ENCODE results near the gene ZNF335.
"Not testable (repeated sequence)": the region's sequence is repeated elsewhere in the genome, so short reads cannot be mapped to it uniquely, and the experiment has no call there.

The ZNF335 gene

GRCh38 chr20:45972500-45973183 lies 639 bp upstream of the ZNF335 start:
- peak; percentile 99 for DNase-seq (ENCODE audit: low spot score)

DNA sequence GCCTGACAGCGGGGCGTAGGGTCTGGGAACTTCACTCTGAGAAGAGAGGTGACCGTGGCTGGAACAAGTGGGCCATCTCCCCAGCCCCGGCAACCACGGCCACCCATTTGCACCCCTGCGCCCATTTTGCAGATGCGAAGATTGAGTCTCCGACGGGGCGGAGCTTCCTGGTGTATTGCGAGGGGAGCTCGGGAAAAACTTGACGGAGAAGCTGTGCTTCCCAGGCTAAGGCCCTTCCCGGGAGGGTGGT lies 653 bp downstream of the ZNF335 start:
- DNase-seq (ENCODE audit: low spot score), result no peak

DNA sequence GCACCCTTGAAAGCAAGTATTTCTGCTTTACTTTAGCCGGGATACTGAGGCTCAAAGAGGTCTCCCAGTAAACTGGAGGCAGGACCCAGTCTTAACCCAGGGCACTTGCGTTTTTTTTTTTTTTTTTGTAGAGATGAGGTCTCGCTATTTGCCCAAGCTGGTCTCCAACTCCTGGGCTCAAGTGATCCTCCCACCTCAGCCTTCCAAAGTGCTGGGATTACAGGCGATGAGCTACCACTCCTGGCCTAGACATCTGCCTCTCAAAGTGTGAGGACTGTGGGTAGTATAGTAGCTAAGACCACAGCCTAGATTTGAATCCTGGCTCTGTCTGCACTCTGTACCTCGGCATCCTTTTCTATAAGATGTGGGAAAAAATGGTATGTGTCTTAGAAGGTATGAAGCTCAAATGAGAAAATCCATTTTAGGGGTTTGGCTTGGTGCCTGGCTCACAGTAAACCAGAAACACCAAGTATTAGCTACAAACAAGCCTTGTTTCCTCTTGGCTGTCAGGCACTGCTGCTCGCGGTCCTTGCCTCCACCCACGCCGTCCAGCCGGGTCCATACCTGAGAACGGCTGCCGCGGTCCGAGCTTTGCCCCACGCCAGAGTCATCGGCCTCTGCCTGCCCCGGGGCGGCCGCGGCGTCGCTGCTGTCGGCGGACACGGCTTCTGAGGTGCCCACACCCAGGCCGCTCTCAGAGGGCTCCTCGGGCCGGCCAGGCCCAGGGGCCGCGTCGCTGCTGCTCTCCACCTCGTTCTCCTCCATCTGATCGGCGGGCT lies 1.2 kb downstream of the ZNF335 start:
- DNase-seq (ENCODE audit: low spot score), result peak; percentile 37

DNA sequence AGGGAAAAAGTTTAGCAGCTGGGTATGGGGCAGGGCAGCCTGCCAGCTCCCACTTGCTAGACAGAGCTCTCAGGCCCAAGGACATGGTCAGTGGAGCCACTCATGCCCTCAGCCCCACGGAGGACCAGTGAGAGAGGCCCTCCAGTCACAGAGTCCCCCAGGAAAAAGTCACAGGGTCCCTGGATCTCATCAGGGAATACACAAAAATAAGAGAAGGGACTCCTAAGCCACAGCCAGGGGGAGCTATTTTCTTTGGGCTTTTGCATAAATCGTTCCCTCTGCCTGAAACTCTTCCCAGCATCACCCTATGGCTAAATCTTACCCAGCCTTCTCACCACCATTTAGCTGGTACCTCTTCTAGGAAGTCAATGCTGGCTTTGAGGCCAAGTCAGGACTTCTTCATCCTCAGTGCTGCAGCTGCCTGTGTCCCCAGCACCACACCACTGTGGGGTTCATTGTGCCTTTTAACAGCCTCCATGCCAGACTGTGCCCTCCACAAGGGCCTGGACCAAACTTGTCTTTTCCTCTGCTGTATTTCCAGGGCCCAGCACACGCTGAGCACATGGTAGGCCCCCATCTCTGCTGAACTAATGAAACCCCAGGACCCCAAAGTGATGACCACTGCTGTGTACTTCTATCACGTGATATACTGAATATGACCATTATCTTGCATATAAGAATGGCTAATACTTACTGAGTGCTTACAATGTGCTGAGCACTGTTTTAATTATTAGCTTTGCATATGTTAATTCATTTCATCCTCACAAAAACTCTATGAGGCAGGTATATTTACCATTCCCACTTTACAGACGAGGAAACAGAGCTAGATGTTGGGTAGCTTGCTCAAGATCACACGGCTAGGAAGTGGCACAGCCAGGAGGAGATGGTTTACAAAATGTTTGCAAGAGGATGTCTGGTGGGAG lies 2.0 kb downstream of the ZNF335 start:
- DNase-seq (ENCODE audit: low spot score), result peak; percentile 68

DNA sequence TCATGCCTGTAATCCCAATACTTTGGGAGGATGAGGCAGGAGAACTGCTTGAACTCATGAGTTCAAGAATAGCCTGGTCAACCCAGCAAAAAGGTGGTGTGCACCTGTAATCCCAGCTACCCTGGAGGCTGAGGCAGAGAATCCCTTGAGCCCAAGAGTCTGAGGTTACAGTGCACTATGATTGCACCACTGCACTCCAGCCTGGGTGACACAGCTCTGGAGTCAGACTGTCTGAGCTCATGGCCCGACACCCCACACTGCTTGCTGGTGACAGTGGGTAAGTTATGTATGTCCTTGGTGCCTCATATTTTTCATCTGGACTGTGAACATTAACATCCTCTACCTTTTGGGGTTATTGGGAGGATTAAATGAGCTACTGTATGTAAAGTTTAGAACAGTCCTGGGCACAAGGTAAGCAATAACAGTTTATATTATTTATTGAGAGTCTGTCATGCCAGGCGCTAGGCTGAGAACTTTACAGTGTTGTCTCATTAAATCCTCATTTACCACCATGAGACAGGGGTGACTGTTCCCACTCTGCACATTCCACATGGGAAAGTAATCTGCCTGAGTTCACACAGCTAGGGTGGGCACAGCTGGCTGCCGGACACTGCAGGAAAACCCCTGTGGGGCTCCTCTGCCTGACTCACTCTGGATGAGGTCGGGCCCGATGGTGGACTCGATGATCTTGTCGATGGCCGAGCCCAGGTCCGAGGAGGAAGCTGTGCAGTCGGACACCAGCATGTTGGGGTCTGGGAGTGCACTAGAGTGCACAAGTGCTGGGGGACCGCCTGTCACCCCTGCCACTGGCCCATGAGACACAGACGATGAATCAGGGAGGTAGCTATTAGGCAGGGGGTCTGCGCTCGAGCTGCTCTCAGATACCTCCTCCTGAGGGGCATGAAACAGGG lies 2.9 kb downstream of the ZNF335 start:
- peak; percentile 44 for DNase-seq (ENCODE audit: low spot score)

- no peak for DNase-seq (ENCODE audit: low spot score)
Observed at GRCh38 chr20:45968081-45968671, 3.8 kb downstream of the ZNF335 start.

- no peak for DNase-seq (ENCODE audit: low spot score)
Observed at GRCh38 chr20:45967551-45968080, 4.4 kb downstream of the ZNF335 start.

DNA sequence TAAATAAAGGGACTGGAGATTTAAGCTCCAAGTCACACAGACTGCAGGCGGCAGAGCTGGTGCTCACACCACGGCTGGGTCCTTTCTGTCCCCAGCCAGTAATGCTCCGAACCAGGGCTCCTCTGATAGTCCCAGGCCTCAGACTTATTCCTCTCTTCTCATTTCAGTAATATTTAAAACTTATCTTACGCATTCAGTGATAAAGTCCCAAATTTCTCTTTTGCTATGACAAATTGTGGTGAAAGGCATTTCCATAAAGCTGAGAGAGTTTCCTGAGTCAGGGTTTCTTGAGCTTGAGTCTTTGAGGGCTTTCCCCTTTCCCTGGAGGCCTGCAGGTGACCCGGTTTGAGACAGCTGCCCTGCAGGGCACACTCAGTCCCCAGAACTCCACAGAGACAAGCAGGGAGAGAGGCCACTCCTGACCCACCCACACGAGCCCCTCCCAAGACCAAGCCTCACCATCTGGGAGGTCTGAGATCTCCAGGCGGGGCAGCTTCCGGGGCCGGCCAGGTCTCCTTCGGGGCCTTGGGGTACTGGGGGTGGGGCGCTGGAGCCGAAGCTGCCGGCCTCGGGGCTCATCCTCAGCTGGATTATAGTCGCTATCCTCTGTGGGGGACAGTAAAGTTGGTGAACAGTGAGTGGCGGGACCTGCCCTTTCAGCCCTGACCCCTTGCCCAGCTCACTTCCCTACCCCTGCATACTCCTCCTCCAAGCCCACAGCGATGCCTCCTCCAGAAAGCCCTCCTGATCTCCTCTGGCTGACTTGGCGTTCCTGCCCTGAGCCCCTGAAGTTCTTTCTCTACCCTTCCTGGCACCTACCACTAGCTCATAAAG lies 6.6 kb downstream of the ZNF335 start:
- no peak for DNase-seq (ENCODE audit: low spot score)

DNA sequence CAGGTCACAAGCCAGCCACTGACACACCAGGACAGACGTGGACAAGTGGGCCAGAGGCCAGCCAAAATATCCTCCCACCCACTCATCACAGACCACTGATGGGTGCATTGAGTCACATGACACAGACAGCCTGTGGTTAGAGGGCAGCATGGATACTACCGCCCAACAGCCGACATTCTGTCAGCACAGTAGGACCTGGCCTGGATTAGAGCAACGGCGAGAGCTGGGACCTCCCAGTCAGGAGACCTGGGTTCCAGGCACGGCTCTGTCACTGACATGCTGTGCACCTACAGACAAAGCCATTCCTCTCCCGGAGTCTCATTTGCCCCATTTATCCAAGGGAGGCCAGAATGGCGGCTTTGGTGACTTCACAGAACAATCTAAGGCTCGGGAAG lies 8.0 kb downstream of the ZNF335 start:
- DNase-seq (ENCODE audit: low spot score), result no peak

DNA sequence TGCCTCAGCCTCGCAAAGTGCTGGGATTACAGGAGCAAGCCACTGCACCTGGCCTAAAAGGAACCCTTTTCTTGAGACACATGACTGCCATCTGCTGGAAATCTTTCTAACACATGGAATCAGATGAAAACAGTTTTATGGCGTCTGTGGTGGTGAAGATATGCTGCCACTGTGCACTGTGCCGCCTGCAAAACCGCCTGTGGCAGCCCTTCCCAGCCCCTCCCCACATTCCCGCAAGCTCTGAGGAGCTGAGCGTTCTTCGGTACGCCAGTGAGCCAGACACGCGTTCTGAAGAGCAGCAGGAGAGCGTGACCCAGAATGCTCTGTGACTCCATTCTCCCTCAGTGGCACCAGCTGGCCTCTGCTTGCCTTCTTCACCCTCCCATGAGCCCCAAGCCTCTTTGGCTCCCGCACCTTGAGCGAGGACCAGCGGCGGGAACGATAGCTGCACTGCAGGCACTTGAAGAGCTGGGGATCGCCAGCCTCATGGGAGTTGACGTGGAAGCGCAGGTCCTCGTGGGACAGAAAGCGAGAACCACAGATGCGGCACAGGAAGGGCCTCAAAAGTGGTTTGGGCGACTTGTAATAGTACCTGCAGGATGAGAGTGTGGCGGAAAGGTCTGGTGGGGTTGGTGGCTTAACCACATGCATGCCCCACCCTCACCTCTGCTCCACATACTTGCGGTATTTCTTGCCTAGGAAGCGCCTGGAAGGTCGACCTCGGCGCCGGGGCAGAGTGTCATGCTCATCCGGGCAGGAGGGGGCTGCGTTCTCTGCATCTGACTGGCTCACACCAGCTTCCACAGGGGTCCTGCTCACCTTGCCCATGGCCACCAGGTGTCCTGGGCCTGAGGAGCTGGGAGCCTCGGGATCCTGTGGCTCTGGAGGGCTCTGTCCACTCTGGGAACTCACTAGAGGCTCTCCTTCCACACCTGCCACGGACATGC lies 8.7 kb downstream of the ZNF335 start:
- no peak for DNase-seq (ENCODE audit: low spot score)

GRCh38 chr20:45962031-45962755 lies 9.8 kb downstream of the ZNF335 start:
- no peak for DNase-seq (ENCODE audit: low spot score)

DNA sequence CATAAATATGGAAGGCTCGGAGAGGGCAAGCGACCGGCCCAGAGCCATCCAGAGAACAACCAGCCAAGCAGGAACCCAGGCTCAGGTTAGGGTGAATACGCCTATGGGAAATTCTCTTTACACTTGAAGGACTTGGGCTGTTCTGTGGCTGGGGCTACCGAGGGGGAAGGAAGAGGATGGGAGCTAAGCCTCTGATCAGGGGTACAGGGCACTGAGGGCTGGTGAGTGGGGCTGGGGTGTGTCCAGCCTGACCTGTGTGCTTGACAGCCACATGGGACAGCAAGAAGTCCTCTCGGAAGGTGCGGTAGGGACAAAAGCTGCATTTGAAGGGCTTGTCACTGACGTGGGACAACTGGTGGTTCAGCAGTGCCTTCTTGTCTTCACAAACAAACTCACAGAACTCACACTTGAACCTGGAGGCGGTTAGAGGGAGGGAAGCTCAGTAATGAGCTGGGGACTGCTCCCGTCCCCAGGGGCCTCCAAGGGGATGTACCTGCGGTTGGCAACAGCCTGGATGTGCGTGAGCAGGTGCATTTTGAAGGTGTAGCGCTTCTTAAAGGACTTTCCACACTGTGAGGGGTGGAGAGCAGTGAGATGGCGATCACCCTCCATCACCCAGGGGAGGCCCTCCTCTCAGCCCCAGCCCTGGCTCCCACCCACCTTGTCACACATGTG lies 11.9 kb downstream of the ZNF335 start:
- DNase-seq (ENCODE audit: low spot score), result no peak

DNA sequence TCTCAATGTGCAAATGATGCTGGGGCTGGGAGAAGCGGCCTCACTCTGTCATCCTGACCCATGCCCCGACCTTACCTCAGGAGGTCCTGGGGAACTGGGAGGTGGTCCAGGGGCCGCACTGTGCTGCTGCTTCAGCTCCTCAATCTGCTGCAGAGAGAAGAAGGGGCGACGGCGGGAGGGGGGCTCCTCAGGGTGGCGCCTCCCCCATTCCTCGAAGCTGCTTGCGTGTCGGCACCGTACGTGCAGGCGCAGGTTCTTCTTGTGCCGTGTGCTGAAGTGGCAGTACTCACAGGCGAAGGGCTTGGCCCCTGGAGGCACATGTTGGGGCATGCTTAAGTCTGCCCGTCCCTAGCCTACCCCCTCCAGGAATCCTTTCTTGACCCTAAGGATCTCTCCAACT lies 12.9 kb downstream of the ZNF335 start:
- no peak for DNase-seq (ENCODE audit: low spot score)

DNA sequence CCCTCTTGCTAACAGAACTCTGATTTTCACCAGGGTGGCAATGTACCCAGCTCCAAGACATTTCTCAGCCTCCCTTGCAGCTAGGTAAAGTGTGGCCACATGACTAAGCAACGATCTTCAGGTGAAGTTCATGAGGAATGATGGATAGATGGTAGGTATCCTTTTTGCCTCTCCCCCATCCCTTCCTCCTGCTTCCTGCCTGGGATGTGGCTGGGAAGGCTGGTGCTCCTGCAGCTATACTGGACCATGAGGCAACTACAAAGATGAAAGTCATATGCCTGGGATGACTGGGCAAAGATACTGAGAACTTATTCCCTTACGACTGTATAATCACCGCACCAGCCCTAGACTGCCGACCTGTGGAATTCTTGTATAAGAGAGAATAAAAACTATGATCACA lies 13.4 kb downstream of the ZNF335 start:
- no peak for DNase-seq (ENCODE audit: low spot score)

- DNase-seq (ENCODE audit: low spot score), result no peak
Observed at GRCh38 chr20:45957021-45957941, 14.7 kb downstream of the ZNF335 start.

DNA sequence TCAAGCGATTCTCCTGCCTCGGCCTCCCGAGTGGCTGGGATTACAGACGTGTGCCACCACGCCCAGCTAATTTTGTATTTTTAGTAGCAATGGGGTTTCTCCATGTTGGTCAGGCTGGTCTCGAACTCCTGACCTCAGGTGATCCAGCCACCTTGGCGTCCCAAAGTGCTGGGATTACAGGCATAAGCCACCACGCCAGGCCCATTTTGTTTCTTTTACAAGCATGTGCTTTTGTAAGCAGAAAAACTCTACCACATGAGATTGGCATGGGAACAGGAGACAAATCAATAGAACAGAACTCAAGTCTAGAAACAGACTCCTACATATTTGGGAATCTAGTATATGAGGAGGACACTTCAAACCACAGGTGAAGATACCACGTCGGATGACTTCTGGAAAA lies 15.7 kb downstream of the ZNF335 start:
- not testable (repeated sequence) for DNase-seq (ENCODE audit: low spot score)

GRCh38 chr20:45953672-45954071 lies 18.3 kb downstream of the ZNF335 start:
- no peak for DNase-seq (ENCODE audit: low spot score)

Data from AG20443 (cell line).